Activated T-cell treated with anti-CD3 and anti-CD28 coated beads for 48 hours (primary cell): ENCODE measurements around the gene SKIDA1.
A peak's percentile ranks its signal among the peaks of the same experiment; 100 is the strongest.

Experiments used
- DNase-seq: peaks from one replicate; pipeline ENCODE4 v3.0.0-alpha.2; 2020; ENCODE audit warnings: low read depth

SKIDA1 gene

DNA sequence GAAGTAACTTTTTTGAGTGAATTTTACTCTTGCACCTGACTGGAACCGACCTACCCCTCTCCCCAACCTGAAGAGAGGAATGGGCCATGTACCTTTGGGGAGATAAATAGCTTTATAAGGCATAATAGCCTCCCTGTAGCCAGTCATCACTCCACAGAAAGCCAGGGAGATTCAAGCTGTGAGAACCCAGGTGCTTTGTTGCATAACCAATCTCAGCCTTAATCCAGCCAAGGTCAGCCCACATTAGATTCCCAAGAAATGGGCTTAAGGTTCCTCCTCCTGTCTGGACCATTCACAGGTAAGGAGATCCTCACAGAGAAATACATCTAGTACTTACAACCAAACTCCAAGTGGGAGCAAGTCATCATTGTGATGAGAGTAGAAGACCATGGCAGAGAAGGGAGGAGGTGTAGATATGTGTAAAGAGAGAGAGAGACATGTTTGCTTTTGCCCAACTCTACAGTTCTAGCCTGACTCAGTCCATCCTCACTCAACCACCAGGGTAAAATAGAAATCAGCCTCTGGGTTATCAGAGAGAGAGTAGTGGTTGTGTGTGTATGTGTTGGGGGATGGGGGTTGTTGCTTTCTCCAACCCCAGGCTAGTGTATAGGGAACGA, 23.6 kb downstream of the SKIDA1 start:
- no peak for DNase-seq

DNA sequence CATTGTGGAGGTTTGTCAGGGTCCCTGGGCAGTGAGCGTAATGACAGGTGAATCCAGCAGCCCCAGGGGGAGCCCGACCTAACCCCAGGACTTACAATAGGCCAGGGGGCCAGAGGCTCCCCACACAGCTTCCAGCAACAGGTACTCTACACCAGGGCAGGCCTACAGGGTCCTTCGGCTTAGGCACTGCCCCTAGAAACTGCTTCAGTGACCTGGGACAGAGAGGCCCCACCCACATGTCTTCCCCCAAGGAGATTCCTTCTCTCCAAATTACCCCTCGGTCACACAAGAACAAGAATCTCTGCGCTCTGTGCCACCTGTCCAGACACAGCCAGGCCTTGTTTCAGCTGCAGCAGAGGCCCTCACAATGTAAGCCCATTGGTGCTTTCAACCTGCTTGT, 24.4 kb downstream of the SKIDA1 start:
- DNase-seq: no peak

DNA sequence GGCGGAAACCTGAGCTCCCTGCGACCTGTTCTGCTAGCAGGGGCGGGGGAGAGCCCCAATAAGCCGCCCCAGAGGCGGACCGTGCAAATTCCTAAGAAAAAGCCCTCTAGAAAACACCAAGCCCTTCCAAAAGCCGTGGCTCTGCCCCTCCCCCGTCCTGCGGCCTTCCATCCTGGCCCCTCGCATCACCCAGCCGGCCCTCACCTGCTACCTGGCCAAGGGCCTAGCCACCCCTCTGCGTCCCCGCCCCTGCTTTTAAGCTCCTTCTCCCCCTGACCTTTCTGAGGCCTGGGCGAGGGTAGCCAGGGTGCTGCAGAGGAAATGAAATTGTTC, 24.9 kb downstream of the SKIDA1 start:
- no peak for DNase-seq

DNA sequence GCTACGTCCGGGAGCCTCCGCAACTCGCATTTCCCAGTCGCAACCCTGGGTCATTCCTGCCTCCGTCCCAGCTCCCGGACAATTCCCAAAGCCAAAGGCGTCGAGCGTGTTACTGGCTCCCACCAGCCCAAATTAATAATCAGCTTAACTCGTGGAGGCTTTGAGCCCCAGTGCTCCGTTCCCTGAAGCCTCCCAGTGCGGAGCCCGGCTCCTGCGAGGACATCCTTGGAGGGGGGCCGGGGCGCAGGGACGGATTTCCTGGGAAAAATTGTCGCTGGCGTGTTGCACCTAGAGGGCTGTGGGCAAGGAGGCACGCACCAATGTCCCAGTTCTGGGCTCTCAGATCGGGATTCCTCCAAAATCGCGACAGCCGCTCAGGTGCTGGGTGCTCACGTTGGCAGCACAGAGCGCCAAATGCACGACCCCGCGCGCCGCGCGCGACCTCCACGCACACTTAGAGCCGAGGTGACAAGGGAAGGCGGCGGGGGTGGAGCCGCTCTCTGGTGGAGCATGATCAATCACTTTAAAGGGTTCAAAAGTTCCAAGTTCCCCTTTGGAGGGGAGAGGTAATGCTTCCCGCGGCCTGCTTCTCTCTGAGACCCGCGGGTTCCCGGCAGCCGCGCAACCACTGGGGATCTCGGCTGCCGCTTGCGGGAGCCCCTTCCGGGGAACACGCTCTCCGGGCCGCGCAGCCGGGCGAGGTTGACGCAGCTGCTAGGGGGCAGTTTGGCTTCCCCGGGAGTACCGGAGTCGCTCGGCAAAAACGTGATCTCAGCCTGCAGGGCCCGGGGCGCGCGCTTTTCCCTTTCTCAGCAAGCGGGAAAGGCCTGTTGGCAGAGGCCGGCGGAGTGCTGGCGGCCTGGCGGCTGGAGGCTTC, 25.5 kb downstream of the SKIDA1 start:
- no peak for DNase-seq

DNA sequence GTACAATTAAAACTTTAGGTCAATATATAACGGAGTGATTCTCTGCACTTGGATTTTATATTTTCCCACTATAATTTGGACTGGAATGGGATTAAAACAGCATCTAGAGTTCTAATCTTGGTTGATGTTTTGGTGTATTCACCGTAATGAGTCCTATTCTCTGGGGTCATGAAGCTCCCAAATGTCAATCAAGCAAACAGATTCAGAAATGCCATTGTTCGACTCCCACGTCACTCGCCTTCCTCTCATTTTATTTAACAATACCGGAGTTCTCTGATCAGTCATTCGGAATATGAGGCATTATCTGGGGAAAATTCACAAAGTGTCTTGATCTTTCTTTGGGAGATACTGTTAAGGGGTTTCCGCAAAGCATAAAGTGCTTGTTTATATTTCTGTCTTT, 26.5 kb downstream of the SKIDA1 start:
- DNase-seq: no peak

DNA sequence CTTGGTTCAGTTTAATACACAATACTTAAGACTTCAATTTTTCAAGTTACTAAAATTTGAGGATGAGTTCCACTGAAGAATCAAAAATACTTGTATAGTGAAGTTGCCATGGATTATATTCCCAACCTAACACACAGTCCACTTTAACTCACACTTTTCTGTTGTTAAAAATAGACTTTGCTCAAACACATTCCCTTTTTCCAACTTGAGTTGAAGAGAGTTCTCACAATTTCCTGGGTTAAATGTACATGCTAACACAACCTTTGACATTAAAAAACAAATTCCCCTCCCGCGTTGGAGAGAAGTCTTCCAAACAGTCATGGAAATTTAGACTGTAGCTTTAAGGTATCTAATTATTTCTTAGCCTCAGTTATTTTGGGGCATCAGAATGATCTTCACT, 27.1 kb downstream of the SKIDA1 start:
- no peak for DNase-seq

DNA sequence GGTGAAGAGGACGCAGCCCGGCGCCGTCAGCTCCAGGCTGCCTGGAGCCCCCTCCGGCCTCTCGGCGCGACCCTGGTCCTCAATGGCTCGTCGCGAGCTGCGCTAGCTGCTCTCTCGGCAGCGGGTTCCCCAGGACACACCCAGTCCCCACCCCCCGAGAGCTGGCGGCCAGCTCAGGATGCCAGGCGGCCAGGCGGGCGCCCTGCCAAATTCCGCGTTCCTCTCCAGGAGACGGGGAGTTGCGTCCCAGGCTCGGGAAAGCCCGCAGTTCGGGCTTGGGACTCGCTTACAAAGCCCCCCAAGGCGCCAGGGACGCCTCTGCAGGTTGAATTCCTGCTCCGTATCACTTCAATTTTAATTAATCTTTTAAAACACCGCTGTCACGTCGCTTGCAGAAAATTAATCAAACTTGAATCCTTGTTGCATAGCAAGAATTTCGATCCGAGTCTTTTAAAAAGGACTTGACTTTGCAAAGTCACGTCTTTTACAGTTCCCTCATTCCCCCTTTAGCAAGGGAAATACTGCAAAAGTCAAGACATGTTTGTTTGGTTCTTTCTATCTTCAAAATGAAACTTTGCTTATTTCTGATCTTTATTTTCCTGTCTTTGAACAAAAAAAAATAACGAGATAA, 28.2 kb downstream of the SKIDA1 start:
- peak; percentile 25 for DNase-seq

DNA sequence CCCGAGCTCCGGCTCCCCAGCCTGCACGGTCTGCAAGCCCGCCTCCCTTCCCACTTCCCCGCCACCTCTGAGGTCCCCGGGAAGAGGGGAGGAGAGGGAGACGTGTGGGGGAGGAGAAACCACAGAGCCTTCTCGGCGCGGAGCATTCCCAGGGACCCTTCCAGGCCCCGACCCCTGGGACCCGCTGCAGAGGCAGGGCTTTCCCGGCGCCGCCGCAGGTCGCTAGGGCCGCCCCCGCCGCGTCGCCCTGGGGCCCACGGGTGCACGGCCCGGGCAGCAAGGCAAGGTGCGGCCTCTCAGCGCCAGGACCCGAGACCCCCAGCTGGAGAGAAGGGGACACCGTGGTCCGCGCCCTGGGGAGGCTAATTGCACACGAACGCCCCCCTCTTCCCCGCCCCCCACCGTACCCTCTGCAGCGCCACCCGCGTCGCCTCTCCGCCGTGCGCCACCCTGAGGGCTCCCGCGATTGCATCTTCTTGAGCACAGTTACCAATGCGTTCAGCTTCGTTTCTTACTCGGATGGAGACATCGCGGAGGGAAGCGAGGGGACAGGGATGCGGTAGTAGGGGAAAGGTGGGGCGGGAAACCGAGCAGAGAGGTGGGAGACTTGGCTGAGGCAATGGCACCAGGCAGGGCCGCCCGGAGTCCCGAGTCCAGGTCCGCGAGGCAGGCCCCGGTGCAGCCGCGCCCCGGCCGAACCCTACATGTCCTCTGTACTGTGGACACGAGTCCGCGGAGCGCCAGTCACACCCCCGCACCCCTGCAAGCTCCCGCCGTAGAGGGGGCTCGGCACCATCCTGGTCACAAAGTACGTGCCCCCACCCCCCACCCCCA, 28.9 kb downstream of the SKIDA1 start:
- peak; percentile 42 for DNase-seq

DNA sequence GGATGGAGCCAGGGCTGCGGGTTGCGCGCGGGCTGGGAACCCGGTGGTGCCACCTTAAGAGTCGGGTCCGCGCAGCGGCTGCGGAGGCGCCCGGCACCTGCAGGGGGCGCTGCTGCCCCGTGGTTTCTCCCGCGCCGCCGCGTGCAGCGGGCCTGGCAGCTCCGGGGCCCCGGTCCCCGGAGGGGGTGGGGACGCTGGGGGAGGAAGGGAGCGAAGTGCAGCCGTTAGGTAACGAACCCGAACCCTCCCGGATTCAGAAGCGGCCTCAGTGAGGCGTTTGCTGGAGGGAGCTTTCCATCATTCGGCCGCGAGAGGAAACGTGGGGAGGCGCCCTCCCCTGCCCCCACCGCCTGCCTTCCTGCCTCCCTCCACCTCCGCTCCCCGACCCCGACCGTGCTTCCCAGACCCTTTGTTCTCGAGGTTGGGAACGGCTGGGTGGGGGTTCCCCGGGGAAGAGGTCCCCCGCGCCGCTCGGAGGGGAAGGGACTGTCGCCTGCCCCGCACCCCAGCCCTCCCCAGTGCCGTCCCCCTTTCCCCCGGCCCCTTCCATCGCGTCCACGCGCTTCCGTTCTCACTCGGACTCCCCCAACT, 29.6 kb downstream of the SKIDA1 start:
- DNase-seq: peak; percentile 89

DNA sequence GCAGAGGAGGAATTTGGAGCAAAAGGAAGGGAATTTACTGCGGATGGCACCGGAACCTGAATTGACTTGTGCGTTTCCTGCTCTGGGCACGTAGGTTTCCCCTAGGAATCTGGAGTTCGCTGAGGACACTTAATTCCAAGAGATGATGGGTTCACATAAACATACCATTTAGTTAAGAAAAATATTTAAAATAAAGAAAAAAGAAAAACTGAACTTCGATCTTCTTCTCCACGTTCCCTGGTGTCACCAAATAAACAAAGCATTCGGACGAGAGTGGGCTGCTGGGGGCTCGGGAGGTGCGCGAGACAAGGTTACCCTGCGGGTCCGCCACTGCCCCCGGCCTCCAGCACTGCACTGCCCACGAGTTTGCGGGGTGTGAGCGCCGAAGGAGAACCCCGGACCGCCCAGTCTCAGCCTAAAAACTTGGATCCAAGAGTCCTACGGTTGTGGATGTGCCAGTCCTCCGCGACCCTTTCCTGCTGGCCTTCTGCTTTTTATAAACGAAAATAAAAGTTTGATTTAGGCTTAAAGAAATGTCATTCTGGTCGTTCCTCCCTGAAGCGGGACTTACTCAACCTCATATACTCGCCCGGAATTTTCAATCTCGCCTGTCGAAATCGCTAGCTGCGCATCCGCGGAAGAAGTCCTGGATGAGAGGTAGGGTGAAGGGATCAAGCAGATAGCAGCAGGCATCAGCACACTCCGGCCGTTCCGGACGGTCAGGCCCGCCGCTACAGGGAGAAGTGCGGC, 30.3 kb downstream of the SKIDA1 start:
- DNase-seq: no peak

DNA sequence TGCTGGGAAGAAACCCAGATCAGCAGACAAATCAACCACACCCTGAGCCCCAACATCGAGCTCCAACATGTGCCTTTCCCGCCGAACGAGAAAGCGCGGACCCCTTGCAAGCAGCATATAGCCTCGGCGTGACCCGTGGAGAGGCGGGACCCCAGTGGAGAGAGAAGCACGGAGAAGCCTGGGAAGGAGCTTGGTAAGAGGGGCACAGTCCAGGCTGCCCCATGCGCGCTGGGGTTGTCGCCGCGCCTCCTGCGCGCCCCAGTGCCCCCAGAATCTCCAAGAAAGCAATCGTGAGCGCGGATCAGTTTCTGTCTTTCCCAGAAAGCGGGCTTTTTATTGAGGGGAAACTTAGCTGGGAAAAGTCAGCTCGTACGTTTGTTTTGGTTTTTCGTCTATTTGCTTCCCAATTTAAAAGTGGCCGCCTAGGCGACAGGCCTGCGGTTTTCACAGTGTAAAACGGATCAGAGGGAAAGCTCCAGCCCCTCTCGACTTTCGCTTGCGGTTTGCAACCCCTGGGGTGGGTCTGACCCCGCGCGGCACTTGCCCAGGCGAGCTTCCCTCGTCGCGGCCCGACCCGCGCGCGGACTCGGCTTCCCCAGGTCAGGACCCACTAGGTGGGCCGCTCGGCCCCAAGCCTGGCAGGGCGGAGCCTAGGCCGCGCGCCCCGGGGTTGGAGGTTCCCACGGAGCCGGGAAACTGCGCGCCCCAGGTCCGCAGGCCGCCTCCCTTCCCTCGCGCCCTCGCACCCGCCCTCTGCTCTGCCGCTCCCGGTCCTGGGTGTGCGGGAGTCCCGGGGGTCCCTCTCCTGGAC, 31.1 kb downstream of the SKIDA1 start:
- peak; percentile 20 for DNase-seq

DNA sequence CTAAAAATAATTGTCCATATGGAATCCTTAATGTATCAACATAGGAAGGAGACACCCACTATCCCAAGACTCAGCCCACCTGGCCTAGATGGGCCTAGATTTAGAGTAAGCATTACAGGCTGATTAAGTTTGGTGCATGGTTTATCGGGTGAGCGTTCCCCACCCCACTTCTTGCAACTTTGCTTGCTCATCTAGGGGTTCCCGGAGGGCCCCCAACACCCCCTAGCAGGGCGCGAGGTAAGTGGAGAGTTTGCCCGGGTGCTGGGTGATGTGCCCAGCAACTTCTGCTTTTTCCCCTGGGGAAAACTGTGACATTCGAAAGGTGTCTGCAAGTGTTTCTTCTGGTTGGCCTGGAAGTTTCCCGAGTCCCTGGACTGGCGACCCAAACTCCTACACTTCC, 31.7 kb downstream of the SKIDA1 start:
- no peak for DNase-seq

DNA sequence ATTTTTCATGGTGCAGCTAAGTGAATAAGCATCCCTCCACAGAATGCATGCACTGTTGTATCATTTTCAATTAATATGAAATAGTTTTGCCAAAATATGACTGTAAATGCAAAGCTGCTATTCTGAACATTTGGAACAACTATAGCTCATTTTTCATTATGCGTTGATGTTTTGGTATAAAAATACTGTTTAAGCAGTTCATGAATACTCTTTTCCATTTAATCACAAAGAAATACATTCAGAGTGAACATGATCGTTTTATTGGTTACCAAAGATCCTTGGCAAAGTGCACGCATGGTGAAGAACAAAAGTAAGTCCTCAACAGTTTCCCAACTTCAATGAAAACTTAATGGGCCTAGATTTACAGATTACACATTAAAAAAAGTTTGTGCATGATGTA, 33.1 kb downstream of the SKIDA1 start:
- no peak for DNase-seq

DNA sequence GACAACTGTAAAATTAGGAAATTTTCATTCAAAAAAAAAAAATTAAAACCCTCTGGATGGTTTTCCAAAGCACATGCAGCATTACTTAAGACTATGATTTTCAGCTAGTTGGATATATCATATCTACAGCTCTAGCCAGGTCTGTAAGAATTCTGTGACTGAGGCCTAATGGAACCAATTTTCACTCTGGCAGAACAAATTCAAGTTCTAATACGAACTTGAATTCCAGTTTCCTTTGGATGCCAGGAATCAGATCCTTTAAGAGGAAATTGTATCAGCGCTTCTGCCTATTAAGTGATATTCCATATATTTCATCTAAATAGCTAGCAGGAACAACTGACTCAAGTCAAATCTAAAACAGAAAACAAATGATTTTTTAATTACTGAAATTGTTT, 34.8 kb downstream of the SKIDA1 start:
- no peak for DNase-seq

DNA sequence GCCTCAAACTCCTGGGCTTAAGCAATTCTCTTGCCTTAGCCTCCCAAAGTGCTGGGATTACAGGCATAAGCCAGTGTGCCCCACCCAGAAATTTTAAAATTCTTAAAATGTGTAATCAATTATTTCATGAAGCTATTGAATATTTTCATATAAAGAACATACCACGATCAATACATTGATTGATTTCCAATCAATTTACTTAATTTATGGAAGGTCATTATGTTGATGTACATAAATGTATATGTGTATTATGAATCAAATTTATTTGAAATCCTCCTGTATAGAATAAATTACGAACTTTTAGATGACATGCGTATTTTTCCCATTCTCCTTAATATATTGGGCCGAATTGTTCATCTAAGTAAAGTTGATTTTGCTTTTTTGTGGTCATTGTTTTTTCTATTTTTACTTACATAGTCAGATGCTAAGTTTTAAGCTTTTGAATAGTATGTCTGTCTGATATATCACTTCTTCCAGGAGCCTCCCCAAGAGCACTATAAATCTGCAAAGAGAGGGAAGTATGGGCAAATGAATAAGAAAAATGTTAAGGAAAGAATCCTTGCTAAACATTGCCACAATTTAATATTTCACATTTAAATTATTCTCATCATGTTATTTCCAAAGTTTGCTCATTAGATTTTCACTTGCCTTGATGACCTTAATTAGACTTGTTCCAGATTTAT, 35.3 kb downstream of the SKIDA1 start:
- no peak for DNase-seq

DNA sequence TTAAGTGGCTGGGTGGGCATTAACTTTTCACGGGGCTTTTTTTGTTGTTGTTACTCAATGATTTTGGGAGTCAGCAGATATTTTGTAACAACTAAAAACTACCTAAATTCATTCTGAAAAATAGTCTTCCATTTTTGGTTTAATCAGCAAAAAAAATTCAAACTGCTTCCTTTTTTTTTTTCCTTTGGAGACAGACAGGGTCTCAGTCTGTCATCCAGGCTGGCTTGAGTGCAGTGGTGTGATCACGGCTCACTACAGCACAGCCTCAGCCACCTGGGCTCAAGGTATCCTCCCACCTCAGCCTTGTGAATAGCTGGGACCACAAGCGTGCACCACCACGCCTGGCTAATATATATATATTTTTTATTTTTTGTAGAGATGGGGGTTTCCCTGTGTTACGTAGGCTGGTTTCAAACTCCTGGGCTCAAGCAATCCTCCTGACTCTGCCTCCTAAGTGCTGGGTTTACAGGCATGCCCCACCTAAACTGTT, 36.5 kb downstream of the SKIDA1 start:
- DNase-seq: no peak

DNA sequence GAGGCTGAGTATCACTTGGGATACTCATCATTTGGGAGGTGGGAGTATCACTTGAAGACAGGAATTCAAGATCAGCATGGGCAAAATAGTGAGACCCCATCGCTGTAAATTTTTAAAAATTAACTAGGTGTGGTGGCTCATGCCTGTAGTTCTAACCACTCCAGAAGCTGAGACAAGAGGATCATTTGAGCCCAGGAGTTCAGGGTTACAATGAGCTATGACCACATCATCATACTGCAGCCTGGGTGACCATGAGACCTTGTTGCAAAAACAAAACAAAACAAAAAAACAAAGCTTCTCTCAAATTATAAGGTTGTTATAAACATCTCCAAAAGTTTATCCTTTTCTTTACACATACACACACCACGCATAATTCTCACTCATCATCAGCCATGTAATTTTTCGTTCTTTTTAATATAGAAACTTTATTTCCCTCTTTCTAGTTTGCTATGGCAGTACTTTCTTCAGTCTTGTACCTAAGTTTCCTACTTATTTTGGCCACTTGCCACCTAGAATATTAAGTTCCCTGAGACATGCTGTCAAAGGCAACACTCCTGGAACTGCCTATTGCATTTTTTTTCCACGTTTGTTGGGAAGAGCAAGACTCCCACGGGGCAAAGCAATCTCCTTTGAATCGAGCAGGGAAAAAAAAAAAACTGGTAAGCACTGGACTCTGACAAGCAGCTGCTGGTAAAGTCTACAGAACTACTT, 37.1 kb downstream of the SKIDA1 start:
- no peak for DNase-seq

DNA sequence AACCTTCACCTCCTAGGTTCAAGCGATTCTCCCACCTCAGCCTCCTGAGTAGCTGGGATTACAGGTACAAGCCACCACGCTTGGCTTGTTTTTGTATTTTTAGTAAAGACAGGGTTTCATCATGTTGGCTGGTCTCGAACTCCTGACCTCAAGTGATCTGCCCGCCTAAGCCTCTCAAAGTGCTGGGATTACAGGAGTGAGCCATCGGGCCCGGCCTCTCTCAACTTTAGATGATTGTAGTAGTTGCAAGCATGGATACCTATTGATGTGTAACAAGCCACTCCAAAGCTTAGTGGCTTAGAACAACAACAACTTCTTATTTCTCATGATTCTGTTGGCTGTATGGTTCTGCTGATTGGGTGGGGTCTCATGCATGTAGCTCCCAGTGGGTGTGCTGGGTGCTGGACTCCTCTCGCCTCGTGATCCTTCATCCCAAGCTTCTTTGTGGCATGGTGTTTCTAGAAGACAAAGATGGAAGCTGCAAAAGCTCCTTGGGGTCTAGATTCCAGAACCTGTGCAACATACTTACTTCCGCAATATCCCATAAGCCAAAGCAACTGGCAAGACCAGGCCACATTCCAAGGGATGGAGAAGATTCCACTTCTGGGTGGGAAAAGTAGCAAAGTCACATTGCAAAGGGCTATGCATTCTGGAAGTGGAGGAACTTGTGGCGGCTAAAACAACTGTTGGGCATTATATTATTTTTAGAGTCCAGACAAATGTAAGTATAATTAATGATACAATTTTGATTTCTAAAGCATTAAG, 37.9 kb downstream of the SKIDA1 start:
- DNase-seq: no peak
